GM18505 (cell line): ENCODE data around the gene TCHH.
"Not testable (repeated sequence)": the region's sequence is repeated elsewhere in the genome, so short reads cannot be mapped to it uniquely, and the experiment has no call there.

Source experiments
- ATAC-seq: cut with Tn5 transposase; IDR thresholded peaks from one replicate; pipeline ENCODE4 v1.9.1; 2021; ENCODE audit not compliant: unreplicated experiment
- POLR2A ChIP-seq: IDR thresholded peaks from 4 replicates; pipeline ENCODE4 v1.6.1; 2011; ENCODE audit warnings: borderline replicate concordance; ENCODE audit not compliant: insufficient read depth, insufficient read length; ENCODE audit errors: extremely low read depth

Gene TCHH

GRCh38 chr1:152115344-152115743, at the start of gene TCHH:
TCHH (minus strand) TSS chr1:152115444; CDS start chr1:152114080, 1,364 bp downstream.
- no peak for ATAC-seq
- TF ChIP-seq POLR2A = no peak

- TF ChIP-seq POLR2A = no peak
- no peak for ATAC-seq
Measured at GRCh38 chr1:152164517-152165136, 49.4 kb upstream of the TCHH start.

- no peak for TF ChIP-seq POLR2A
- ATAC-seq = no peak
Measured at GRCh38 chr1:152162792-152163463, 47.7 kb upstream of the TCHH start.

- no peak for ATAC-seq
- no peak for TF ChIP-seq POLR2A
Measured at GRCh38 chr1:152160576-152160975, 45.3 kb upstream of the TCHH start.

- ATAC-seq = no peak
- no peak for TF ChIP-seq POLR2A
Measured at GRCh38 chr1:152159144-152159543, 43.9 kb upstream of the TCHH start, which contains the start of gene RPTN. RPTN (minus strand) TSS chr1:152159228; CDS start chr1:152157889, 1,339 bp downstream.

- ATAC-seq = no peak
- no peak for TF ChIP-seq POLR2A
Measured at GRCh38 chr1:152153996-152154395, 38.8 kb upstream of the TCHH start.

- ATAC-seq = no peak
- TF ChIP-seq POLR2A = no peak
Measured at GRCh38 chr1:152151646-152152045, 36.4 kb upstream of the TCHH start.

GRCh38 chr1:152148981-152149380, 33.7 kb upstream of the TCHH start:
- no peak for ATAC-seq
- no peak for TF ChIP-seq POLR2A

- no peak for TF ChIP-seq POLR2A
- ATAC-seq = no peak
Measured at GRCh38 chr1:152148051-152148450, 32.8 kb upstream of the TCHH start.

GRCh38 chr1:152145769-152146168, 30.5 kb upstream of the TCHH start:
- ATAC-seq = no peak
- TF ChIP-seq POLR2A = no peak

- ATAC-seq = not testable (repeated sequence)
Measured at GRCh38 chr1:152144674-152145183, 29.5 kb upstream of the TCHH start.

GRCh38 chr1:152143150-152143887, 28.1 kb upstream of the TCHH start:
- TF ChIP-seq POLR2A = no peak
- no peak for ATAC-seq

GRCh38 chr1:152141971-152142584, 26.8 kb upstream of the TCHH start:
- TF ChIP-seq POLR2A = no peak
- ATAC-seq = no peak
